ENCODE results near the gene BANF1.
A peak's percentile ranks its signal among the peaks of the same experiment; 100 is the strongest.

DNA sequence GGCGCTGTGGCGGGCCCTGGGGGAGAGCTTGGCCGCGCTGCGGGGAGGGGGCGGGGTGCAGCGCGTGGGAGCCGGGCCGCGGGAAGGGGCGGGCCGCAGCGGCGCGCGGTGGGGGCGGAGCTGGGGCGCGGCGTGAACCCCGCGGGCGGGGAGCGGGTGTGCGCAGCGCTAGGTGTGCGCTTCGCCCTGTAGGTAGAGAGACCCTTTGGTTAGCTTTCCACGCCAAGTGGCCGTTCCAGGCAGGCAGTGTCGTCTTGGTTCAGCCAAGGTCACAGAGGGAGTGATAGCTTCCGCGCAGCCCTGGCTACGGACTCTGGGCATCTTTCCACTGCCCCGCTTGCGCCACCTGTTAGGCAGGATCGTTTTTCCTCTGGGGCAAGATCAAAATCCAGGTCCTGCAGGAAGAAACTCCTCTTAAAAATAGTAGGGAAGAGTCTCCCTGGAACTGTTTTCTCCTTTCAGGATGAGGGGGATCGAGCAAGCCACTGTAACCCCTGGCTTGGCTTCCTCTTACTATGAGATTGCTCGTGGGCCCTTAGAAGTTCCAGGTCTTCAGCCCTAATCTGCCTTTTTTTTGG, 434 bp downstream of the BANF1 start:
- TF ChIP-seq POLR2A (IDR thresholded peaks at IDR 0.05) (peak in 1 of 2 donors; percentile 33), CTCF (IDR thresholded peaks at IDR 0.05) (peak in 1 of 6 experiments; percentile 17)
